Measurements from ENCODE around the gene MEGF6.

The MEGF6 gene, protein sequence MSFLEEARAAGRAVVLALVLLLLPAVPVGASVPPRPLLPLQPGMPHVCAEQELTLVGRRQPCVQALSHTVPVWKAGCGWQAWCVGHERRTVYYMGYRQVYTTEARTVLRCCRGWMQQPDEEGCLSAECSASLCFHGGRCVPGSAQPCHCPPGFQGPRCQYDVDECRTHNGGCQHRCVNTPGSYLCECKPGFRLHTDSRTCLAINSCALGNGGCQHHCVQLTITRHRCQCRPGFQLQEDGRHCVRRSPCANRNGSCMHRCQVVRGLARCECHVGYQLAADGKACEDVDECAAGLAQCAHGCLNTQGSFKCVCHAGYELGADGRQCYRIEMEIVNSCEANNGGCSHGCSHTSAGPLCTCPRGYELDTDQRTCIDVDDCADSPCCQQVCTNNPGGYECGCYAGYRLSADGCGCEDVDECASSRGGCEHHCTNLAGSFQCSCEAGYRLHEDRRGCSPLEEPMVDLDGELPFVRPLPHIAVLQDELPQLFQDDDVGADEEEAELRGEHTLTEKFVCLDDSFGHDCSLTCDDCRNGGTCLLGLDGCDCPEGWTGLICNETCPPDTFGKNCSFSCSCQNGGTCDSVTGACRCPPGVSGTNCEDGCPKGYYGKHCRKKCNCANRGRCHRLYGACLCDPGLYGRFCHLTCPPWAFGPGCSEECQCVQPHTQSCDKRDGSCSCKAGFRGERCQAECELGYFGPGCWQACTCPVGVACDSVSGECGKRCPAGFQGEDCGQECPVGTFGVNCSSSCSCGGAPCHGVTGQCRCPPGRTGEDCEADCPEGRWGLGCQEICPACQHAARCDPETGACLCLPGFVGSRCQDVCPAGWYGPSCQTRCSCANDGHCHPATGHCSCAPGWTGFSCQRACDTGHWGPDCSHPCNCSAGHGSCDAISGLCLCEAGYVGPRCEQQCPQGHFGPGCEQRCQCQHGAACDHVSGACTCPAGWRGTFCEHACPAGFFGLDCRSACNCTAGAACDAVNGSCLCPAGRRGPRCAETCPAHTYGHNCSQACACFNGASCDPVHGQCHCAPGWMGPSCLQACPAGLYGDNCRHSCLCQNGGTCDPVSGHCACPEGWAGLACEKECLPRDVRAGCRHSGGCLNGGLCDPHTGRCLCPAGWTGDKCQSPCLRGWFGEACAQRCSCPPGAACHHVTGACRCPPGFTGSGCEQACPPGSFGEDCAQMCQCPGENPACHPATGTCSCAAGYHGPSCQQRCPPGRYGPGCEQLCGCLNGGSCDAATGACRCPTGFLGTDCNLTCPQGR (N-terminal part only)

DNA sequence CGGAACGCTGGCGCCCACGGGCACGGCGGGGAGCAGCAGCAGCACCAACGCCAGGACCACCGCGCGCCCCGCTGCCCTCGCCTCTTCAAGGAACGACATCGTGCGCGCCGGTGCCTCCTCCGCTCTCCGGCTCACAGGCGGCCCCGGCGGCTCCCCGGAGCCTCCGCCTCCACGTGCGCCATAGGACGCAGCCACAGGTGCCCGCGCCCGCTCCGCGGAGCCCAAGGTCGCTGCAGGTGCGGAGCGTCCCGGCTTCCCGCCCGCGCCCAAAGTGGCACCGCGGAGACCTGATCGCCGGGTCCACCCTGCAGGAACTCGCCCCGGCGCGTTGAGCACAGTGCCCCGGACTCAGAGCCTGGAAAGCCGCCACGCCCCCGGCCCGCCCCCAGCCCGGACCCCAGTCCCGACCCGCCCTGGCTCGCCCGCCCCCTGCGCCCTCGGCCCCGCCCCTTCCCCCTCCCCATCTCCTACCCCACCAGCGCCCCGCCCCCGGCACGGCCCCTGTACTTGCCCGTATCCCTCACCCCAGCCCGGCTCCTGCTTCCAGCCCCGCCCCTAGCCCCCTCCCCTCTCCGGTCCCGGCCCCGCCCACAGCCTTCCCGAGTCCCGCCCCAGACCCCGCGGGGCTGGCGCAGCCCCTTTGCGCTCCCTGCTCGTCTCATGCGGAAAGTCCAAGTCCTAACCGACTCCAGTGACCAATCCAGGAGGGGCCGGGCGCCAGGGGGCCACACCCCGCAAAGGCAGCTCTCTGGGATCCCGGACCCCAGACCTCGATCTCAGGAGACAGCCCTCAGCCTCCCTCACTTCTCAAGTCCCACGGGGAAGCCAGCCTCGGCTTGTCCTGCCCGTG, at the start of gene MEGF6:
TSS of gene MEGF6 (minus strand) at position 339 of the 850 bp plus-strand sequence. CDS start at position 99, 240 bp downstream.
- DNase-seq (ENCODE audit: low read depth), result no peak

DNA sequence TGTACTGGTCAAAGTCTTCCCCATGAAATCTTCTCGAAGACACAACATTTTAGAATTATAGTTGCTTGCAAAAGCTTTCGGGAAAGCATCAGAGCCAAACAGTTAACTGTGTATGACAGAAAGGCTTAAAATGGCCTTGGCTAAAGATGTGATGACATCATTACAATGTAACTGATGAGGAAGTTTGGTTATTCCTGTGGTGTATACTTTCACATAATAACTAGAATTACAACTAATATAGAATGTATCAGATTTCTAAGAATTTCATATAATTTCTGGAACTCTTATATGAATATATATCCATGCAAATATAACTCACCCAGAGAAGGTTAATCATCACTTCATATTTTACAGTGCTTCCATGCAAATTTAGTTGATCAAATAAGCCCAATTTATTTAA, 49.4 kb upstream of the MEGF6 start:
- DNase-seq (ENCODE audit: low read depth), result no peak

DNA sequence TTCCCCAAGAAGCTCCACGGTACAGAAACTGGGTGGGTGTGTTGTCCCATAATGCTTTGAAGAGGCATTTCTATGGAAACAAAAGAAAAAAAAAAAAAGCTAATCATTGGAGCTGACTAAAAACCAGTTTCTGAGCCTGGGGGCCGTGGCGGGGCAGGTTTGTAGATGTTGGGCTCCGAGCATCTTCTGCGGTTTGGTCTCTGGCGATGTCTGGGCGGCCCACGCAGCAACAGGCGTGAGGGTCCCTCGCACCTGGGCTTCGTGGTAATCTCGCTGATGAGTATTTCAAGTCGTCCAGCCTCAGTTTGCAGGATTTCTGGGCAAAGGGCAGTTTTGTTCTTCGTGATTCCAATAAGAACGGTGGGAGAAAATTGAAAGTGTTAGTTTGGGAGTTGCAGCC, 47.8 kb upstream of the MEGF6 start:
- no peak for DNase-seq (ENCODE audit: low read depth)

DNA sequence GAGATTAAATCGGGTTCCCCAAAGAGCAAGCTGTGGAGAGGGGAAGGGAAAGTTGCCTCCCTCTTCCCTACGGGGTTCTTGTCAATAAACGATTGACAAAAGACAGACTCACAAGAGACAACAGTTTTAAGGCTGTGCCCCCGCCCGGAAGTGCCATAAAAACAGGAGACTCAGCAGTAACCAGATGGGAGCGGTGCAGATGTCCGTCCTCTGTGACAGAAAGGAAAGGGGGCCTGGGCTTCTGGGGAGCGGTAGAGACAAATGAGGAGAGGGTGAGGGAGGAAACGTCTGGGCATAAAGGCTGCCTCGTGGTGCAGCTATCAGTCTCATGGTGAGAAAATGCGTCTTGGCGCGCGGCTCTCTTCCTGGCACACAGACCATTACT, 46.9 kb upstream of the MEGF6 start:
- no peak for DNase-seq (ENCODE audit: low read depth)

DNA sequence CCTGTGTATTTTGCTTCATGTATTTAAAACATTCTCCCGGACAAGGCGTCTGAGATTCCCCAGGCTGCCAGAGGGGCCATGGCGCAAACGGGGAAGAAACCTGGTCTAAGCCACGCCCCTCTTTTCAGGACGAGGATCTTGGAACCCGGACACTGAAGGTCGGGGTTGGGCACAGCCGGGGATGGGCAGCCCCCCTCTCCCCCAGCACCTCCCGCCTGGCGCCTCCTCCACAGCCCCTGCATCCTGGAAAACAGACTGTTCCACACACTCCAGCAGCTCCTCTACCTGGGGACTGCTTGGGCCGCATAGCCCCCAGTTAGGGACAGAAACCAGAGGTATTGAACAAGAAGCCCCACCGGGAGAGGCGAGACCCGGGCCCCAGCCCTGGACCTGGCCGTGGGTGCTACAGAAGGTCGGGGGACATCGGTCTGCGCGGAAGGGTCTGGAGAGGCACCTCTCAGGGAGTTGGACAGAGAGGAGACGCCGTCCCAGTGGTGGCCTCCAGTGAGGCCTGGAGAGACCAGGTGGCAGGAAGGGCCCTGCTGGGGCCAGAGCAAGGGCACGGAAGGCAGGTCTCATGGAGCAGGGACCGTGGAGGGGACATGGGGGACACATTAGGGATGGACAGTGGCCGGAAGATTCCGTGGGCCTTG, 46.4 kb upstream of the MEGF6 start:
- no peak for DNase-seq (ENCODE audit: low read depth)

DNA sequence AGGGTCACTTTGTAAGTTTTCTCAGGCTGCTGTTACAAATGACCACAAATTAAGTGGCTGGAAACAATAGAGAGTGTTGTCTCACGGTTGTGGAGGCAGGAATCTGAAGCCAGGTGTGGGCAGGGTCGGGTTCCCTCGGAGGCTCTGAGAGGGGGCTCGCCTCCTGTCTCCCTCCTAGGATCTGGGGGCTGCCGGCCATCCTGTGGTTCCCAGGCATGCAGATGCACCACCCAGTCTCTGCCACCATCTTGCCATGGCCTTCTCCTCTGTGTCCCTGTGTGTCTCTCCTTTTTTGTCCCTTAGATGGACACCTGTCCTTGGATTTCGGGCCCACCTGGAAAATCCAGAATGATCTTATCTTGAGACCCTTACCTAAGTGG, 45.8 kb upstream of the MEGF6 start:
- no peak for DNase-seq (ENCODE audit: low read depth)

DNA sequence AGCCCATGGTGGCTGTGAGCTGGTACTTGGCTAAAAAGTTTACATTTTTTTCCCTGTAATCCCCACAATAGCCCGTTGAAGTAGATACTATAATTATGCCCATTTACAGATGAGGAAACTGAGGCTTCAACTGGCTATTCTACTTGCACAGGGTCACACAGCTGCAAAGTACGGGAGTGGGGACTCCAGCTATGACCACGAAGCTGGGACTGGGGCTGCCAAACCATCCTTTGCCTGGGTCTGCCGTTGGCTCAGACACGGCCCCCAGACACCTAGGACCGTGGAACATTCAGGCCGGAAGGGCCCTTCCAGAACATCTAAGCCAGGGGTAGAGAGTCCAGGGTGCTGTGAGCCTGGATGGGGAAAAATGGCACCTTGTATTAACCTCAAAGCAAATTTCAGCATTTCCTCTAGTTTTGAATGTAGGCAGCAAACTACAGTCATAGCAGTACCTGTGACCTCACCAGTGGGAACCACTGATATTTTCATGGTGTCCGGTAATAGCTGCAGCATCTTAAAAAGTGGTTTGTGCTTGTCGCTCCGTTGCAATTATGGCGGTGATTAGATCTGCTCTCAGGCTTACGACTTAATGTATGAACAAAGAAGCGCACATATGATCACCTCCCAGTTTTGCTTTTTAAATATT, 45.3 kb upstream of the MEGF6 start:
- no peak for DNase-seq (ENCODE audit: low read depth)

DNA sequence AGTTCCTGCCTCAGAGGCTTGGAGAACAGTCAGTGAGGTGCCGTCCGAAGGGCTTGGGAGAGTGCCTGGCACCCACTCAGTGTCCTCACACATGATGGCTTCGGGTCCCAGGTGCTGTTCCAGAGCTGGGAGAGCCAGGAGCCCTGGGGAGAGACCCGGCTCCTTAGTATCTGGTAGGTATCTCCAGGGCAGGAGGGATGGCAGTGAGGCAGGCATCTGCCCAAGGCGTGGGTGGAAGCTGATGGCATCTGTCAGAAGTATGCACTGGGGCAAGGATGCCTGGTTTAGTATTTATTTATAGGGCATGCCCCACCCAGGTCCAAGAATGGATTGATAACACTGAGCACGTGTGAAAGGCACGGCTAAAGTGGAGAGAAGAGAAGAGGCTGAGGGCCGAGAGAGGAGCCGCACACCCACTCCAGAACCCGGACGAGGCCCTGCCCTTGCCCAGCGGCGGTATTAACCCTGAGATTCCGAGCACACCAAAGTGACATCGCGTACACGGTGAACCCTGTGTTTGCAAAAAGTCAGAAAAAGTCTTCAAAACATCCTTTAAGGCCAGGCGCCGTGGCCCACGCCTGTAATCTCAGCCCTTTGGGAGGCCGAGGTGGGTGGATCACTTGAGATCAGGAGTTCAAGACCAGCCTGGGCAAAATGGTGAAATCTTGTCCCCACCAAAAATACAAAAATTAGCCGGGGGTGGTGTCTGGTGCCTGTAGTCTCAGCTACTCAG, 43.4 kb upstream of the MEGF6 start:
- no peak for DNase-seq (ENCODE audit: low read depth)

DNA sequence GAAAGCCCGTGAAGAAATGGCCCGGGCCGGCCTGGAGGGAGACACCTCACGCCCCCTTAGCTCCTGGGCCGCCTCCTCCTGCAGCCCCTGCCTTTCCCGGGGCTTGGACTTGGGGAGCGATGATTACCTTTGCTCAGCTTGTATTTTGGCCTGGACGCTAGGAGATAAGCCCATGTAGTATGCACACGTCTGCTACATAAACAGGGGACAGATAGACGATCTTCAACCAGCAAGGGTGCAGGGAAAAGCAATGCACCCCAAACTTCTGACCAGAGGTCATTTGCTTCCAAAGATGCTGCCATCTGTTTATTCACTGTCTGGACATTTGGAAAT, 41.9 kb upstream of the MEGF6 start:
- DNase-seq (ENCODE audit: low read depth), result no peak

DNA sequence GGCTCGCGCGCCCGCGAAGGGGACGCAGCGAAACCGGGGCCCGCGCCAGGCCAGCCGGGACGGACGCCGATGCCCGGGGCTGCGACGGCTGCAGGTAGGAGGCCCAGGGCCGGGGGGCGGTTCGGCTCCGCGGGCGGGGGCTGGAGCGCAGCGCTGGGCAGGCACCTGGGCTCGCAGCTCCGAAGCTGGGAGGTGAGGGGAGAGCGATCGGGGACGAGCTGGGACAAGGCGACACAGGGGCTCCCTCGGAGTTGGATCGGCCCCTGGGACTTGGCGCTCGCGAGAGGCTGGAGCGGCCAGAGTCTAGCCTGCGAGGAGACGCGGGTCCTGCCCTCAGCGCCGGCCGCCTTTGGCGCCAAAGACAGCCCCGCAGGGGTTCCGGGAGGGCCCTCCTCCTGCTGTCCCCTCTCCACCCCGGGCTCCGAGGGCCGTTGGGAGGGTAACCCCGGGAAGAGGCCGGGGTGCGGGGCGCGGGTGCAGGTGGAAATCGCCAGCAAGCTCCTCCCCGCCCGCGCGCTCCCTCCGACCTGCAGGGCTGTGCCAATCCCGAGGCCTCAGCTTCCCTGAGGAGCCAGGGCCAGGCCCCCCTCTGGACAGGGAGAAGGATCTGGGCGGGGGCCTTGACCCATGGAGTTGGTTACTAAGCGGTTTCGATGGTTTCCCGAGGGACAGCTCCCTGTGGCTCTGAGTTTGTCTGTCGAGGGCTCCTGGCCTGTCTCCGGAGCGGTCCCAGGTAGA, 41.4 kb upstream of the MEGF6 start:
- DNase-seq (ENCODE audit: low read depth), result no peak

DNA sequence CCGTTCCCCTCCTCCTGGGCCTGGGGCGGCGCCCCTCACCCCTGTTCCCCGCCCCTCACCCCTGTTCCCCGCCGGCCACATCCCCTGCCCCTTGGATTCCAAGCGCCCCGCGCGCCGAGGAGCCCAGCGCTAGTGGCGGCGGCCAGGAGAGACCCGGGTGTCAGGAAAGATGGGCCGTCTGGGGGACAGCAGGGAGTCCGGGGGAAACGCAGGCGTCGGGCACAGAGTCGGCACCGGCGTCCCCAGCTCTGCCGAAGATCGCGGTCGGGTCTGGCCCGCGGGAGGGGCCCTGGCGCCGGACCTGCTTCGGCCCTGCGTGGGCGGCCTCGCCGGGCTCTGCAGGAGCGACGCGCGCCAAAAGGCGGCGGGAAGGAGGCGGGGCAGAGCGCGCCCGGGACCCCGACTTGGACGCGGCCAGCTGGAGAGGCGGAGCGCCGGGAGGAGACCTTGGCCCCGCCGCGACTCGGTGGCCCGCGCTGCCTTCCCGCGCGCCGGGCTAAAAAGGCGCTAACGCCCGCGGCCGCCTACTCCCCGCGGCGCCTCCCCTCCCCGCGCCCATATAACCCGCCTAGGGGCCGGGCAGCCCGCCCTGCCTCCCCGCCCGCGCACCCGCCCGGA, 40.7 kb upstream of the MEGF6 start, which contains the start of gene TP73:
TSS of gene TP73 (plus strand) at position 587 of the 618 bp plus-strand sequence. CDS start 29,850 bp downstream, outside the sequence.
- DNase-seq (ENCODE audit: low read depth), result no peak

DNA sequence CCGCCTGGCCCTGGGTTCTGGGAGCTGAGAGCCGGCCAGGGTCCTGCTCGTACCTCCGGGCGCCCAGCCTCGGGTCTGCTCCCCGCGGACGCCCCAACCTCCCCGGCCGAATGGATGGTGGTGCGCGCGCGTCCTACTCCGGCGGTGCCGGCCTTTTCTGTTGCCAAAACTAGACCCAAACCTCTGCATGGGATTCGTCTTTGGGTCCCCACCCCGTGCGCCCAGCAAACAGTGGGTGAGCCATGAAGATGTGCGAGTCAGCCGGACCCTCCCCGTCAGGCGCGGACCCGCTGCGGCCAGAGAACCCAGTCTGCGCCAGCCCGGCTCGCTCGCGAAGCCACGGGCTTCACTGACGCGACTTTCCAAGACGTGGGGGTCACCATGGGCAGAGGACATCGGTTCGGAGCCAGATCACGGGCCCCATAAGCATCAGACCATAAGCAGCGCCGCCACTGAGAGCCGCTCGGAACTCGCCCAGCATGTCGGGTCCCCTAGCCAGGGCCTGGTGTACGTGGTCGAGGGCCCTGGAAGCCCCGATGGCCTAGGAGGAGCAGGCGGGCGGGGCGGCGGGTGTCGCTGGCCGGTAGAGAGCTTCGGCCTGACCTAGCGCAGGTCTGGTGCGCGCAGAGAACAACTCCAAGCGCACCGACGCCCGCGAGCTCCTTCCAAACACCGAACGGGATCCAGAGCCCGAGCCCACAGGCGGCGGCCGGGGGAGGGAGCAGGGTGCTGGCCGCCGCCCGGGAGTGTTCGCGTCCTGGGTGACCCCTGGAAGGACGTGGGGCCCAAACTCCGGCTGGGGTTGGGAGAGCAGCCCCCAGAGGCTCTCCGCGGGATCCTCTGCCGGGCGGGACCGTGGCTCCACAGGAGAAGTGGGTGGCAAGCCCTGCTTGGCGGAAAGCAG, 40.0 kb upstream of the MEGF6 start:
- no peak for DNase-seq (ENCODE audit: low read depth)

DNA sequence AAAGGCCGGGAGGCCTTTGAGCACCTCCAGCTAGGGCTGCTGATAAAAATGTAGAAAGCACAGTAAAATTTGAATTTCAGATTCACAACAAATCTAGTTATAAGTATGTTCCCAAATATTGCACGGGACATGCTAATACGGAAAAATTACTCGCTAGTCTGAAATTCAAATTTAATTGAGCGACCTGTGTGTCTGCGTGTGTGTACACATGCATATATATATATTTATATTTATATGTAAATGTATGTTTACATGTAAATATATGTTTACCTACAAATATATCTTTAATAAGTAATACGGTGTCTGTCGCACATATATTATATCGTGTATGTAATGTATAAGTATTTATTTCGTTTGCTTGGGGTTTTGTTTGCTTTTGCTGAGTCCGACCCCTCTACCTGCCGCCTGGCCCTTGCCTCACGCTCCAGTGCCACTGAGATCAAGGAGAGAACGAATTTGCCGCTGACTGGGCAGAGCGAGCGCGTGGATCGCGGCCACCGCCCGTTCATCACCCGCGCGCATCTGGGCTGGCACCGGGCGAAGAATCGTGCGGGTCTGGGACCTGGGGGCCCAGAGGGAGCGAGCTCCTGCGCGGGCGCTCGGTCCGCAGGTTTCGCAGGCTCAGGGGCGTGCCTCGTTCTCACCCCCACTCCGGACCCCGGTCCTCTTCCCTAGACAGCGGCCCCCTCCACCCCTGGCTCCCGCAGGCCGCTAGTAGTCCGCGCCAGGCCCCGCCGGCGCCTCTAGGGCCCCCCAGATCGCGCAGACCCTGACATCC, 39.1 kb upstream of the MEGF6 start:
- DNase-seq (ENCODE audit: low read depth), result no peak

DNA sequence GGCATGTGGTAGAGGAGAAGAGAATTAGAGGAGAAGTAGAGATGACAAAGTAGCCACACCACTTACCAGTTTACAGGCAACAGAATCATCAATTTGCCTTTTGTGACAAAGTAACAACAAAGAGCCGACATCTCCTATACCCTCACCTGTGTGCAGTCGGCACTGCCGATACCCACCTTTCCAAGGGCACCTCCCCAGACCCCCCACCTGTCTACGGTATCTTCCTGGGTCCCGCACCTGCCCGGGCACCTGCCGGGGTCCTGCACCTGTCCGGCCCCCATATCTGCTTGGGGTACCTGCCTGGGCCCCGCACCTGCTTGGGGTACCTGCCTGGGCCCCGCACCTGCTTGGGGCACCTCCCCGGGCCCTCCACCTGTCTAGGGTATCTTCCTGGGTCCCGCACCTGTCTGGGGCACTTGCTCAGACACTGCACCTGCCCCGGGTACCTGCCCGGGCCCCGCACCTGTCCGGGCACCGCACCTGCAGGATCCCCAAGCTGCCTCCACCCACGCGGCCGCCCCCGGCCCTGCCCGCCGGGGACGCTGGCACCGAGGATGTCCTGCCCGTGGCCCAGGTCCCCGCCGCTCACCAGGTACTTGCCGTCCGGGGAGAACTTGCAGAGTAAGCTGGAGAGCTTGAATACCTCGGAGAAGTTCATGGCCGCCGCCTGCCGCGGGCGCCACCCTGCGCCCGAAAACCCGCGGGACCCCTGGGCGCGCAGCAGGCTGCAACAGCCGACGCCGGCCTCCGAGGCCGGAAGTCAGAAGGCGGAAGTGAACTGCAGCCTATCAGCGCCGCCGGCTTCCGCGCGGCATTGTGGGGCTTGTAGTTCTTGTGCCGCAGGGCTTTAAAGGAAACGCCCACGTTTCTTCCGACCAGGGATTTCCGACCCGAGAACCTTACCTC, 38.3 kb upstream of the MEGF6 start, which contains the start of gene WRAP73:
TSS of gene WRAP73 (minus strand) at position 762 of the 906 bp plus-strand sequence. CDS start at position 658, 104 bp downstream.
- peak; percentile 86 for DNase-seq (ENCODE audit: low read depth)

DNA sequence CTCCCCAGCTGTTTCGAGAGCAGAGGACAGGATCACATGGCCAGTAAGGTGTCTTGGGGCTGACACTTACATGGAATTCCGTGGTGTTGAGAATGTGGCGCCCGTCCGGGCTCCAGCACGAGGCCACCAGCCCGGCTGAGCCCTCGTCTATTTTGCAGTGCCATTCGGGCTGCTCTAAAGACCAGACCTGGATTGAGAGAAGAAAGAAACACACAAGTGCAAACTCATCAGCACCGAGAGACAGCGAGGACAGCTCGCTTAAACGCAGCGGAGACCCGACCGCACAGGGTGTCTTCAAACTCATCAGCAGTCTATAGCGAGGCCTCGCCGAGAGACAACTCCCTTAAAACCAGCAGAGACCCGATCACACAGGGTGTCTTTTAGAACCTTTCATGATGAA, 35.3 kb upstream of the MEGF6 start:
- no peak for DNase-seq (ENCODE audit: low read depth)

All from CMK (cell line).